HEK293 (cell line): ENCODE results near the gene POGLUT2.

Experiments
- CTCF ChIA-PET: fragments of 350-600 bp; formaldehyde crosslinking; extraction: SDS; loops from one replicate; lab custom pipeline; 2021; ENCODE audit warnings: antibody characterized with exemption; lab: Yijun Ruan, JAX
- POLR2A ChIA-PET: fragments of 300-600 bp; formaldehyde crosslinking; extraction: SDS; loops from one replicate; lab custom pipeline; 2020; ENCODE audit warnings: antibody characterized with exemption, inconsistent platforms; lab: Yijun Ruan, JAX
- H3K27ac ChIP-seq: fragments of 200-500 bp; sonication (Bioruptor generic); 2 replicates; pipeline ENCODE4 v1.5.1; 2014; ENCODE audit warnings: low read depth, low read length, control low read depth, inconsistent platforms; ENCODE audit errors: extremely low read depth
- H3K36me3 ChIP-seq, 2 experiments: fragments of 200-500 bp in 1 of 2; sonication (Bioruptor generic) in 1 of 2; 1 replicate in 1 of 2; 2 replicates in 1 of 2; pipeline ENCODE4 v1.5.1; 2014 to 2017; ENCODE audit warnings: inconsistent platforms in 2 of 2, low read length in 2 of 2; ENCODE audit not compliant: control insufficient read depth in 2 of 2, insufficient read depth in 1 of 2
- H3K4me1 ChIP-seq: fragments of 200-500 bp; sonication (Bioruptor generic); 2 replicates; pipeline ENCODE4 v1.5.1; 2014; ENCODE audit warnings: mild to moderate bottlenecking, low read length, inconsistent platforms; ENCODE audit not compliant: control insufficient read depth, insufficient read depth
- H3K4me3 ChIP-seq: 2 replicates; pipeline ENCODE4 v1.5.1; 2011; ENCODE audit warnings: low read depth, mild to moderate bottlenecking, control low read depth, low read length, moderate library complexity
- H3K9me3 ChIP-seq: fragments of 200-500 bp; sonication (Bioruptor generic); 2 replicates; pipeline ENCODE4 v1.5.1; 2014; ENCODE audit warnings: low read depth, low read length, inconsistent platforms; ENCODE audit not compliant: control insufficient read depth, insufficient read depth
- GFI1B ChIP-seq: fragments of 450-650 bp; formaldehyde crosslinking; IDR thresholded peaks from 2 replicates; pipeline ENCODE4 v1.5.1; 2016; ENCODE audit warnings: missing biosample characterization, missing genetic modification characterization
- HOXA7 ChIP-seq: sonication (generic); formaldehyde crosslinking; IDR thresholded peaks from 2 replicates; pipeline ENCODE4 v1.8.1; 2022; ENCODE audit warnings: missing genetic modification reagents, borderline replicate concordance
- HOXD13 ChIP-seq: sonication (generic); formaldehyde crosslinking; IDR thresholded peaks from 2 replicates; pipeline ENCODE4 v1.8.0; 2022; ENCODE audit warnings: missing genetic modification reagents, borderline replicate concordance
- KLF8 ChIP-seq: fragments of 450-650 bp; formaldehyde crosslinking; IDR thresholded peaks from 2 replicates; pipeline ENCODE4 v1.5.1; 2016; ENCODE audit warnings: missing biosample characterization, missing genetic modification characterization
- MYNN ChIP-seq: fragments of 450-650 bp; formaldehyde crosslinking; IDR thresholded peaks from 2 replicates; pipeline ENCODE4 v1.5.1; 2016; ENCODE audit warnings: missing biosample characterization, missing genetic modification characterization, borderline replicate concordance
- RBAK ChIP-seq: fragments of 450-650 bp; formaldehyde crosslinking; IDR thresholded peaks from 2 replicates; pipeline ENCODE4 v1.5.1; 2016; ENCODE audit warnings: missing biosample characterization, missing genetic modification characterization
- SALL2 ChIP-seq: fragments of 450-650 bp; formaldehyde crosslinking; IDR thresholded peaks from 2 replicates; pipeline ENCODE4 v1.5.0; 2017; ENCODE audit warnings: missing biosample characterization, mild to moderate bottlenecking, missing genetic modification characterization, borderline replicate concordance
- WT1 ChIP-seq: fragments of 450-650 bp; formaldehyde crosslinking; IDR thresholded peaks from 2 replicates; pipeline ENCODE4 v1.5.1; 2016; ENCODE audit warnings: missing biosample characterization, missing genetic modification characterization
- ZBTB8A ChIP-seq: fragments of 450-650 bp; formaldehyde crosslinking; IDR thresholded peaks from 2 replicates; pipeline ENCODE4 v1.5.1; 2016; ENCODE audit warnings: missing biosample characterization, missing genetic modification characterization
- ZNF138 ChIP-seq: fragments of 450-650 bp; formaldehyde crosslinking; IDR thresholded peaks from 2 replicates; pipeline ENCODE4 v1.5.1; 2016; ENCODE audit warnings: missing biosample characterization, missing genetic modification characterization, borderline replicate concordance
- ZNF155 ChIP-seq: fragments of 450-650 bp; formaldehyde crosslinking; IDR thresholded peaks from 2 replicates; pipeline ENCODE4 v1.5.1; 2016; ENCODE audit warnings: missing biosample characterization, missing genetic modification characterization
- ZNF2 ChIP-seq: fragments of 450-650 bp; formaldehyde crosslinking; IDR thresholded peaks from 2 replicates; pipeline ENCODE4 v1.5.1; 2016; ENCODE audit warnings: missing biosample characterization, missing genetic modification characterization
- ZNF211 ChIP-seq: fragments of 450-650 bp; formaldehyde crosslinking; IDR thresholded peaks from 2 replicates; pipeline ENCODE4 v1.5.1; 2016; ENCODE audit warnings: low read depth, missing biosample characterization, missing genetic modification characterization
- ZNF214 ChIP-seq: fragments of 450-650 bp; formaldehyde crosslinking; IDR thresholded peaks from 2 replicates; pipeline ENCODE4 v1.5.1; 2017; ENCODE audit warnings: missing biosample characterization, mild to moderate bottlenecking, missing genetic modification characterization, borderline replicate concordance
- ZNF266 ChIP-seq: fragments of 450-650 bp; formaldehyde crosslinking; IDR thresholded peaks from 2 replicates; pipeline ENCODE4 v1.5.1; 2016; ENCODE audit warnings: missing biosample characterization, missing genetic modification characterization, low read depth
- ZNF341 ChIP-seq: fragments of 450-650 bp; formaldehyde crosslinking; IDR thresholded peaks from 2 replicates; pipeline ENCODE4; 2016; ENCODE audit warnings: low read depth, missing biosample characterization, missing genetic modification characterization
- ZNF37A ChIP-seq: fragments of 450-650 bp; IDR thresholded peaks from 2 replicates; pipeline ENCODE4 v1.5.1; 2018; ENCODE audit warnings: missing biosample characterization, missing genetic modification characterization
- ZNF473 ChIP-seq: fragments of 450-650 bp; formaldehyde crosslinking; IDR thresholded peaks from 2 replicates; pipeline ENCODE4 v1.5.1; 2017; ENCODE audit warnings: missing biosample characterization, missing genetic modification characterization
- ZNF510 ChIP-seq: fragments of 450-650 bp; formaldehyde crosslinking; IDR thresholded peaks from 2 replicates; pipeline ENCODE4 v1.5.1; 2018; ENCODE audit warnings: mild to moderate bottlenecking, missing genetic modification characterization, missing biosample characterization; ENCODE audit not compliant: insufficient replicate concordance
- ZNF514 ChIP-seq: fragments of 450-650 bp; formaldehyde crosslinking; IDR thresholded peaks from 2 replicates; pipeline ENCODE4 v1.5.1; 2016; ENCODE audit warnings: missing biosample characterization, missing genetic modification characterization
- ZNF629 ChIP-seq: fragments of 450-650 bp; formaldehyde crosslinking; IDR thresholded peaks from 2 replicates; pipeline ENCODE4 v1.5.1; 2017; ENCODE audit warnings: missing biosample characterization, missing genetic modification characterization
- ZNF664 ChIP-seq: fragments of 450-650 bp; formaldehyde crosslinking; IDR thresholded peaks from 2 replicates; pipeline ENCODE4 v1.5.1; 2016; ENCODE audit warnings: missing biosample characterization, missing genetic modification characterization
- TF ChIP-seq, protein P1 (sequence below): fragments of 450-650 bp; formaldehyde crosslinking; IDR thresholded peaks from 2 replicates; pipeline ENCODE4 v1.5.1; 2016; ENCODE audit warnings: missing biosample characterization, missing genetic modification characterization
- TF ChIP-seq, protein P2 (sequence below): fragments of 450-650 bp; formaldehyde crosslinking; IDR thresholded peaks from 2 replicates; pipeline ENCODE4 v1.5.1; 2016; ENCODE audit warnings: missing biosample characterization, missing genetic modification characterization

The POGLUT2 gene

GRCh38 chr13:102768909-102769308 lies 29.9 kb downstream of the POGLUT2 start (continued):
- TF ChIP-seq ZNF214 = no peak
- TF ChIP-seq KLF8 (tag by site-specific recombination) = no peak
- no peak for TF ChIP-seq ZNF211
- TF ChIP-seq ZBTB8A (tag by site-specific recombination) = no peak
- no peak for TF ChIP-seq ZNF510
- no peak for TF ChIP-seq ZNF514 (tag by site-specific recombination)
- TF ChIP-seq GFI1B = no peak
- no peak for TF ChIP-seq ZNF138 (tag by site-specific recombination)

DNA sequence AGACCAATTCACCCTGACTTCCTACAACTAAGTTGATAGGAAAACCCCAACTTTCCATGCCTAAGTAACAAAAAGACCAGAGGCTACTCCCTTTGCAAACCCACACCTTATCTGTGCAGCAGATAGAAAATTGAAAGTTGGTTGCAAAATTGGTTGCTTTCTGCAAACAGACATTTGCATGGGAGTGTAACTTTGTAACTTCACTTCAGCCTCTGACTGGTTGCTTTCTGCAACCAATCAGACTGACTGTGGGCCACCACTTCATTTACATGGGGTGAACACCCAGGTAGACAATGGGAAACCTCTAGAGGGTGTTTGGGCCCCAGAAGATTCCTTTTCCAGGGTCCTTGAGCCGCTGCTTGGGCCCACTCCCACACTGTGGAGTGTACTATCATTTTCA lies 35.0 kb downstream of the POGLUT2 start:
- CTCF ChIA-PET = no interaction called here
- H3K4me1 ChIP-seq = no peaks in the 10 kb centered on the region
- TF ChIP-seq WT1 (tag by site-specific recombination) (no peak), ZNF2 (tag by site-specific recombination) (no peak)
- TF ChIP-seq, all 188 proteins: peak for 0
- peaks cover 0 to 19% of the 10 kb centered on the region in 2 experiments for H3K36me3 ChIP-seq
- H3K4me3 ChIP-seq = no peak overlapping the region
- H3K9me3 ChIP-seq = no peaks in the 10 kb centered on the region
- no peak overlapping the region for H3K27ac ChIP-seq
- POLR2A ChIA-PET = no interaction called here

GRCh38 chr13:102761071-102761470 lies 37.7 kb downstream of the POGLUT2 start:
- no peak for TF ChIP-seq HOXD13
- TF ChIP-seq ZNF266 (tag by site-specific recombination) = no peak
- TF ChIP-seq ZNF473 (tag by site-specific recombination) = no peak
- TF ChIP-seq ZNF155 (tag by site-specific recombination) = no peak
- no peak for TF ChIP-seq SALL2 (tag by site-specific recombination)
- TF ChIP-seq MYNN = no peak
- no peak for TF ChIP-seq ZNF629 (tag by site-specific recombination)
- TF ChIP-seq, protein P1, sequence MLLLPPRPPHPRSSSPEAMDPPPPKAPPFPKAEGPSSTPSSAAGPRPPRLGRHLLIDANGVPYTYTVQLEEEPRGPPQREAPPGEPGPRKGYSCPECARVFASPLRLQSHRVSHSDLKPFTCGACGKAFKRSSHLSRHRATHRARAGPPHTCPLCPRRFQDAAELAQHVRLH = no peak
- TF ChIP-seq RBAK = no peak
- TF ChIP-seq ZNF341 (tag by site-specific recombination) = no peak
- no peak for TF ChIP-seq HOXA7
- TF ChIP-seq, all 188 proteins: peak for 0
- no peak overlapping the region for H3K27ac ChIP-seq
- peaks cover 0 to 7% of the 10 kb centered on the region in 2 experiments; a peak in 2 of 3 replicates for H3K36me3 ChIP-seq
- no peaks in the 10 kb centered on the region for H3K9me3 ChIP-seq
- H3K4me3 ChIP-seq = no peak overlapping the region
- ChIA-PET CTCF (interaction anchor here (0.6 kb wide), 1 partner anchor 1948 kb away, joined by 4 read pairs; no protein-coding TSS in a partner anchor), POLR2A (no interaction called here)
- no peaks in the 10 kb centered on the region for H3K4me1 ChIP-seq

DNA sequence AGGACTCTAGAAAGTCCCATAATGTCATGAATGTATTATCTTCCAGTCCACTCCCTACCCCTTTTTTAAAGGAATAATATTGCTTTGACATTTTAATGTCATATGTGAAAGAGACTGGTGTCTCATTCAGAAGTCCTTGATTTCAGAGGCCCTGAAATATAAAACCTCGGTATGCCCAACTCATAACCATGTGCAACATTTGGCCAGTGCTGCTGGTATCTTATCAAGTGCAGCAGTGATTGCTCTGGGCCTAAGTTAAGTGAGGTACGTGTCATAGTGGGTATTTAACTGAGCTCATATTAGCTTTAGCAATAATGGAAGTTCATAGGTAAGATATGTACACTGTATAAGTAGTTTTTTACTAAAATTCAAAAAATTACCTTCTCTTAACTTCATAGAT lies 39.9 kb downstream of the POGLUT2 start:
- no peak overlapping the region for H3K4me3 ChIP-seq
- H3K27ac ChIP-seq = no peak overlapping the region
- POLR2A ChIA-PET = no interaction called here
- H3K9me3 ChIP-seq = no peaks in the 10 kb centered on the region
- no peaks in the 10 kb centered on the region for H3K36me3 ChIP-seq
- TF ChIP-seq, protein P2, sequence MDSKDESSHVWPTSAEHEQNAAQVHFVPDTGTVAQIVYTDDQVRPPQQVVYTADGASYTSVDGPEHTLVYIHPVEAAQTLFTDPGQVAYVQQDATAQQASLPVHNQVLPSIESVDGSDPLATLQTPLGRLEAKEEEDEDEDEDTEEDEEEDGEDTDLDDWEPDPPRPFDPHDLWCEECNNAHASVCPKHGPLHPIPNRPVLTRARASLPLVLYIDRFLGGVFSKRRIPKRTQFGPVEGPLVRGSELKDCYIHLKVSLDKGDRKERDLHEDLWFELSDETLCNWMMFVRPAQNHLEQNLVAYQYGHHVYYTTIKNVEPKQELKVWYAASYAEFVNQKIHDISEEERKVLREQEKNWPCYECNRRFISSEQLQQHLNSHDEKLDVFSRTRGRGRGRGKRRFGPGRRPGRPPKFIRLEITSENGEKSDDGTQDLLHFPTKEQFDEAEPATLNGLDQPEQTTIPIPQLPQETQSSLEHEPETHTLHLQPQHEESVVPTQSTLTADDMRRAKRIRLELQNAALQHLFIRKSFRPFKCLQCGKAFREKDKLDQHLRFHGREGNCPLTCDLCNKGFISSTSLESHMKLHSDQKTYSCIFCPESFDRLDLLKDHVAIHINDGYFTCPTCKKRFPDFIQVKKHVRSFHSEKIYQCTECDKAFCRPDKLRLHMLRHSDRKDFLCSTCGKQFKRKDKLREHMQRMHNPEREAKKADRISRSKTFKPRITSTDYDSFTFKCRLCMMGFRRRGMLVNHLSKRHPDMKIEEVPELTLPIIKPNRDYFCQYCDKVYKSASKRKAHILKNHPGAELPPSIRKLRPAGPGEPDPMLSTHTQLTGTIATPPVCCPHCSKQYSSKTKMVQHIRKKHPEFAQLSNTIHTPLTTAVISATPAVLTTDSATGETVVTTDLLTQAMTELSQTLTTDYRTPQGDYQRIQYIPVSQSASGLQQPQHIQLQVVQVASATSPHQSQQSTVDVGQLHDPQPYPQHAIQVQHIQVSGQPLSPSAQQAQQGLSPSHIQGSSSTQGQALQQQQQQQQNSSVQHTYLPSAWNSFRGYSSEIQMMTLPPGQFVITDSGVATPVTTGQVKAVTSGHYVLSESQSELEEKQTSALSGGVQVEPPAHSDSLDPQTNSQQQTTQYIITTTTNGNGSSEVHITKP (tag by site-specific recombination) = no peak
- TF ChIP-seq ZNF37A (tag by site-specific recombination) (no peak), ZNF664 (peak; percentile 21; the same call in 1 of the 2 replicates)
- CTCF ChIA-PET = no interaction called here
- H3K4me1 ChIP-seq = no peaks in the 10 kb centered on the region
